Mucosa of descending colon (tissue), 3 donors: ENCODE measurements around the gene MAT2A. TPM values are rescaled to one million over a fixed set of nuclear protein-coding genes. Genes with fewer than 3 reads are reported as not detected.

Experiments used
- ATAC-seq: fragments of 200-7000 bp; cut with Tn5 transposase; one replicate; pipeline ENCODE4 v1.9.1; 2020; ENCODE audit warnings: mild to moderate bottlenecking, moderate library complexity
- DNase-seq, 3 donors: peaks; one replicate each; pipeline ENCODE4 v3.0.0-alpha.2; 2020
- H3K36me3 ChIP-seq: fragments of 200-600 bp; one replicate; pipeline ENCODE4 v1.8.0; 2021; ENCODE audit warnings: low read depth, mild to moderate bottlenecking
- H3K4me1 ChIP-seq: fragments of 200-600 bp; one replicate; pipeline ENCODE4 v1.8.0; 2021; ENCODE audit warnings: low read depth, mild to moderate bottlenecking
- H3K4me3 ChIP-seq: fragments of 200-600 bp; one replicate; pipeline ENCODE4 v1.8.0; 2021; ENCODE audit warnings: mild to moderate bottlenecking
- H3K9me3 ChIP-seq: fragments of 200-600 bp; one replicate; pipeline ENCODE4 v1.8.0; 2021; ENCODE audit warnings: mild to moderate bottlenecking
- CTCF ChIP-seq: fragments of 200-600 bp; IDR thresholded peaks from one replicate; pipeline ENCODE4 v1.8.0; 2022; ENCODE audit warnings: antibody characterized with exemption, mild to moderate bottlenecking
- intact Hi-C, 2 donors: fragments of 100-400 bp; cut with DNase I in 1 of 2; cut with micrococcal nuclease in 1 of 2; formaldehyde crosslinking; loops; one replicate each; pipeline versions ENCODE4 v1.11.0 to v1.11.1; 2022; cut with DNase I, micrococcal nuclease
- total RNA-seq, 3 donors: library from RNA; stranded (reverse); fragmentation: NEBNext Ultra II Directional in 2 of 3; extraction: Animal tissue kit (Norgen Biotek cat#: 25700) in 2 of 3; gene quantifications; one replicate each; pipeline versions ENCODE4 v1.2.1 to v1.2.4, GENCODE V29; 2021 to 2023
- donor health status: DM: no; HTN: no; CAD: no; lungs with moderate emphysema.
- donor health status: DM: no; HTN: no; CAD: no.
- donor health status: DM: no; HTN: yes; CAD: no.

The MAT2A gene
- total RNA-seq, 3 donors from 2014 or later, result 156 to 229 (median 167) TPM

- no peak overlapping the region for H3K4me3 ChIP-seq
- intact Hi-C loops, result loop anchor here in 1 of 2 donors (5.0 kb wide), 1 partner anchor 99 kb away; no protein-coding TSS in a partner anchor
- ATAC-seq, result no peak
Observed at GRCh38 chr2:85536479-85536878, 2.5 kb upstream of the MAT2A start.

GRCh38 chr2:85537600-85538506 lies 1.1 kb upstream of the MAT2A start:
- peak; percentile 75 to 79 (median 77) for DNase-seq
- TF ChIP-seq CTCF, result no peak
- peaks cover 39% of the 10 kb centered on the region for H3K4me1 ChIP-seq
- intact Hi-C loops, result loop anchor here in 1 of 2 donors (5.0 kb wide), 1 partner anchor 101 kb away; no protein-coding TSS in a partner anchor
- H3K4me3 ChIP-seq, result peak overlapping the region; percentile 41
- peaks cover 12% of the 10 kb centered on the region for H3K36me3 ChIP-seq
- H3K9me3 ChIP-seq, result no peaks in the 10 kb centered on the region
- ATAC-seq, result peak; percentile 18

More at GRCh38 chr2:85536479-85536878, 2.5 kb upstream of the MAT2A start:
- TF ChIP-seq CTCF, result no peak
- no peak for DNase-seq
- Histone ChIP-seq H3K4me1 (peaks cover 31% of the 10 kb centered on the region), H3K36me3 (peaks cover under 1% of the 10 kb centered on the region), H3K9me3 (no peaks in the 10 kb centered on the region)

DNA sequence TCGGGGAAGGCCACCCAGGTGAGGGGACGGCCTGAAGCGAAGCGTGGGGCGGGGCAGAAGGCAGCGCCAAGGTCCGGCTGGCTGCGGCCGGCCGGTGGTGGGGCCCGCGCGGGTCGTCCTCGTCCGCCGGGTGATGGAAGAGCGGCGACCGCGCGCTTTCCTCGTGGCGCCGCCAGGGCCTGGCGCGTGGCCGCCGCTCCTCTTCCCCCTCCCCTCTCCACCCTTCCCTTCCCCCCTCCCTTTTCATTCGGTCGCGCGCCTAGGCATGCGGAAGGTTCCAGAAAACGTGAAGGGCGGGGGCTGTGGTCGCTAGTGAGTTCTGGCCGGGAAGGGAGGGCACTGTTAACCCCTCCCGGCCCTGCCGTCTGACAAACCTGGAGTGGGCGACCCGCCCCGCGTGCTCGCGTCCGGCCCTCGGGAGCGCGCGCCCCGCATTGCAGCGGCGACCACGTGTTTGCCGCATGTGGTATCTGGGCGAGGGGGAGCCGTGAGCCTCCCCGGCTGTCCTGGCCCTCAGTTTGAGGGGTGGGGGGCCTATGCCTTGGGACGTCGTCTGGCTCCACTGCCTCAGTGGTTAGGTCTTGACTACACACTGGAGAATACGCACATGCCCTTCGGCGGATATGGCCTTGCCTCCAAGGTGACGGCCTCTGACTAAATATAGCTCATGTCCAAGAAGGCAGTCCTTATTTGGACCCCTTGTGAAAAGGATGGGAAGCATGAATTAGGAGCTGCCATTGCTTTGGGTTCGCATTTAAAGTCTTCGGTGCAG lies 579 bp downstream of the MAT2A start:
- peaks cover 17% of the 10 kb centered on the region for H3K36me3 ChIP-seq
- peak; percentile 69 for ATAC-seq
- intact Hi-C loops, result loop anchor here in 1 of 2 donors (5.0 kb wide), 1 partner anchor 102 kb away; no protein-coding TSS in a partner anchor

GRCh38 chr2:85540133-85540648 lies 1.2 kb downstream of the MAT2A start:
- ATAC-seq (no peak), DNase-seq (no peak)
- peaks cover 30% of the 10 kb centered on the region for H3K4me1 ChIP-seq
- H3K36me3 ChIP-seq, result peaks cover 17% of the 10 kb centered on the region
- TF ChIP-seq CTCF, result no peak
- intact Hi-C loops, result no loop called here
- H3K4me3 ChIP-seq, result peak overlapping the region; percentile 41
- H3K9me3 ChIP-seq, result no peaks in the 10 kb centered on the region

More for the DNA sequence above, 579 bp downstream of the MAT2A start:
- DNase-seq, result peak; percentile 82 to 86 (median 84)
- Histone ChIP-seq H3K4me1 (peaks cover 33% of the 10 kb centered on the region), H3K4me3 (peak overlapping the region; percentile 41), H3K9me3 (no peaks in the 10 kb centered on the region)
- no peak for TF ChIP-seq CTCF

- Histone ChIP-seq H3K9me3 (no peaks in the 10 kb centered on the region), H3K36me3 (peaks cover 17% of the 10 kb centered on the region), H3K4me3 (no peak overlapping the region), H3K4me1 (peaks cover 30% of the 10 kb centered on the region)
- DNase-seq (no peak), ATAC-seq (no peak)
- TF ChIP-seq CTCF, result no peak
- intact Hi-C loops, result no loop called here
Observed at GRCh38 chr2:85541262-85541661, 2.3 kb downstream of the MAT2A start.
